Right renal pelvis (tissue), 4 donors: ENCODE data around the gene VAMP3. TPM values are rescaled to one million over a fixed set of nuclear protein-coding genes. Genes with fewer than 3 reads are reported as not detected.
A peak's percentile ranks its signal among the peaks of the same experiment; 100 is the strongest.
"Not testable (repeated sequence)": the region's sequence is repeated elsewhere in the genome, so short reads cannot be mapped to it uniquely, and the experiment has no call there.

Experiments
- DNase-seq, 4 donors: peaks; one replicate each; pipeline ENCODE4 v3.0.0-alpha.2; 2013; ENCODE audit warnings: low read depth in 4 of 4, low spot score in 3 of 4, missing footprints in 1 of 4
- polyA plus RNA-seq, 4 donors: library from polyadenylated mRNA; unstranded; fragments of 120-200 nt; gene quantifications; one replicate each; pipeline ENCODE4 v1.2.1, GENCODE V29; 2013; ENCODE audit not compliant: insufficient read length in 4 of 4

VAMP3 gene
- polyA plus RNA-seq, 4 donors: 103 to 117 (median 113) TPM

GRCh38 chr1:7767176-7767575 lies 3.9 kb upstream of the VAMP3 start:
- no peak for DNase-seq

DNA sequence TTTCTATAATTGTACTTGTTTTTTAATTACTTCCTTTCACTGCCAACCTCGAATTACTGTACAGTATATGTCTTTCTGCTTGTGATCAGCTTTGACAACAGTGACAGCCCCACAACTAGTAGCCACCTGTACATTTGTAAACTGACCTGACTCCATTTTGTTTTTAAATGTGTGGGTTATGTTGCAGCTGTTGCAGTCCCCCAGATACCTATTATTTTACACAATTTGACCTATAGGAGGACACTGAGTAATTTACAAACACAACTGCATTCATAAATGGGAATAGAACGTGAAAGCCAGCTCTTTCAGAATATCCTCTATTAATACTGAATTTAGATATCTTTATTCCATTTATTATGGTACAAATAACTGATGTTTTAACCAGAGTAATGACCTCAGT lies 2.5 kb upstream of the VAMP3 start:
- no peak for DNase-seq

GRCh38 chr1:7769673-7770412 lies 1.3 kb upstream of the VAMP3 start:
- no peak for DNase-seq

DNA sequence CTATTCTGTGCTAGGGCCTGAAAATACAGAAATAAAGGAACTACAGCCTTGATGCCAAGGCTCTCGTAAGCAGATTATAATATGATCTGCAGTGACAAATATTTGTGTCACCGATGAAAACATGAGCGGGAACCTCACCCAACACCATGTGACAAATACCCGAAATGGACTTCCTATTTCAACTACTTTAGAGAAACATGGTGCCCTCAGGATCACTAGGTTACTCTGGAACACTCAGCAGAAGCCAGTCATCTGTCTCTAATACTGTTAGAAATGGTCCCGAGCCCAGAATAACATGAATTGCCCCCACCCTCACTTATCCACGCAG lies 463 bp upstream of the VAMP3 start:
- no peak for DNase-seq

DNA sequence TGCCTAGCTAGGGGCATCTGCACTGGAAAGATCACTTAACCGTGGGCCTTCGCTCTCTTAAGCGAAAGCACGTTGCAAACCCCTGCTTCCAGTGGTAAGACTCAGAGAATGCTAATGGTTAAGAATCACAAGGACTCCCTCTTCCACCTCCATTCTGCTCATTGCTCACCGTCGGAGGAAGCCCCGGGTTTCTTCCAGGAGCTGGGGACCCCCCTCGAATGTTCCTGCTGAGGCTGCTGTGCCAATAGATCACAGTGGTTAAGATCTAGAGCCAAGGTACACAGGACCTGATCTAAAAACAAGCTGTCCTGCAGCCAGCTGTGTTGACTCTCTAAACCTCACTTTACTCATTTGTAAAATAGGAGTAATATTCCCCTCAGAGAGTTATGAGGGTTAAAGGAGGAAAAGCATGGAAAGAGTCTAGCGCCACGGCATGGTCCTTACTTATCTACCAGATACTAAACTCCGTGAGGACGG lies 765 bp downstream of the VAMP3 start:
- DNase-seq: no peak

DNA sequence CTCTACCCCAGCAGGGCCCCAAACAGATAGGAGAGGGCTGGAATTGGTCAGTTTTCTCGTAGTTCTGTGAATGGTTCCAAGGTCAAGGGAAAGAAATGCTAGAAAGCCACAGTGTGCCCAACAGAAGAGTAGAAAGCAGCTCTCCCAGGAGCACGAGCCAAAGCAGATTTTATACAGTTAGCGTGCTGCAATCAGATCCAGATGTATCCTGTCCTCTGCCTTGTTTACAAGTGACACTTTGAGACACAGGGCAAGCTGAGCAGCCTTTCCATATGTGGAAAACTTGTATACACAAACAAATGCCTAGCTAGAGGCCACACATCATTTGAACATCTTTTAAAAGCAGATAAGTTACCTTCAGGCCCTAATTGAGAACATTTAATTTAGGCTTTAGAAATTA lies 6.5 kb downstream of the VAMP3 start:
- DNase-seq: no peak

DNA sequence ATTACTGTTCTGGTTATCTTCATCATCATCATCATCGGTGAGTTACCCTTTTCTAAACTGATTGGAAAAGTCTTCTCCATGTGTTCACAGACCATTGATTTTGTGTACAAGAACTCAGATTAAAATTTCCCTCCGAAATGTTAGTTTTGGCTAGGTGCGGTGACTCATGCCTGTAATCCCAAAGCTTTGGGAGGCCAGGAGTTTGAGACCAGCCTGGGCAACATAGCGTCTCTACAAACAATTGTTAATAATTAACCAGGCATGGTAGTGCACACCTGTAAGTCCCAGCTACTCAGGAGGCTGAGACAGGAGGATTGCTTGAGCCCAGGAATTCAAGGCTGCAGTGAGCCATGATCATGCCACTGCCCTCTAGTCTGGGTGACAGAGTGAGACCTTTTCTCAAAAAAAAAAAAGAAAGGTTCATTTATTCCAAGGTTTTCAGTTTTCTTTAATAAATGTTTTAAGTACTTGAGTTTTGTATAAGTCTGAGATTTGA lies 7.1 kb downstream of the VAMP3 start:
- DNase-seq: no peak

GRCh38 chr1:7780976-7781375 lies 9.9 kb downstream of the VAMP3 start:
- no peak for DNase-seq

- no peak for DNase-seq
Observed at GRCh38 chr1:7781501-7781900, 10.4 kb downstream of the VAMP3 start.

DNA sequence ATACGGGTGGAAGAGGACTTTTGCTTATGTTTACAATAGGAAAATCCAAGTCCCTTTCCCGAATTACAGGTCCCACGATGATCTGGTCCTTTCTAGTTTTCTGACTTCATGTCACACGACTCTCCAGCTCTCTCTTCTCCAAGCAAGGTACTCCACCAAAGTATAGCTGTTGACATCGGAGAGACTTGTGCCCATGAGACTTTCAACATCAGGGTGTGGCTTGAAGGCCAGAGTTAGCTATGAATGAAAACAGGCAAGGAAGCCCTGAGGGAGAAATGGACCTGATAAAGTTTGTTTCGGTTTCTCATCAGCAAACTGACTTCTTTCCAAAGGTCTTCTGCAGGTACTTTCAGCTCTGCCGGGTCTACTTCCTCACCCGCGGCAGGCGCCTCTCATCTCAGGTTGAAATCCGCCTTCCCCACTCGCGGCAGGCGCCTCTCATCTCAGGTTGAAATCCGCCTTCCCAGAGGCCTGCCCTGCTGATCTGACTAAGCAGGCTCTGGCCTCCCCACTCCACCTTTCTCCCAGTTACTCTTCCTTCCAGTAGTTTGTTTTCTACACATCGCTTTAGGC lies 10.9 kb downstream of the VAMP3 start:
- no peak for DNase-seq

- no peak for DNase-seq
Observed at GRCh38 chr1:7783178-7783711, 12.1 kb downstream of the VAMP3 start.

GRCh38 chr1:7783826-7784491 lies 12.9 kb downstream of the VAMP3 start, which contains the start of gene PER3:
Gene PER3 (plus strand): TSS chr1:7784291. CDS start chr1:7784878, 587 bp downstream.
- peak; percentile 85 to 92 (median 90) for DNase-seq

- no peak for DNase-seq
Observed at GRCh38 chr1:7784492-7785071, 13.5 kb downstream of the VAMP3 start.

GRCh38 chr1:7785108-7785507 lies 14.0 kb downstream of the VAMP3 start:
- DNase-seq: no peak

DNA sequence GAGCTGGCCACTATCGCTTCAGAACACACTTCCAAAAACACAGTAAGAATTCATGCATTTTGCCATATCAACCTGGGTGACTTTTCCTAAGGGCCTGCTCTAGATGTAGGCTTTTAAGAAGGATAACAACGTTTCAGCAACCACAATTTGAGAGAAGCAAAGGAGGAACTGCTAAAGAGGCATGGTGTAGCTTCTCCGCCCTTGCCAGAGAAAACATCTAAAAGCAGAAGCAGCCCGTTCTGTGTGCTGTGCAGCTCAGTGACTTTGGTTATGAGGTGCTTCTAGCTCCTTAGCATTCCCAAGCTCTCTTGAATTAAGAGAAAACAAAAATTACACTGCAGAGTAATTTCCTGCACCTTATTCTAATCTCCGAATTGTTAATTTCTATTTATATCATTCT lies 15.7 kb downstream of the VAMP3 start:
- DNase-seq: no peak

GRCh38 chr1:7789828-7790227 lies 18.7 kb downstream of the VAMP3 start:
- DNase-seq: no peak

- DNase-seq: not testable (repeated sequence)
Observed at GRCh38 chr1:7791027-7791426, 19.9 kb downstream of the VAMP3 start.

GRCh38 chr1:7795406-7795805 lies 24.3 kb downstream of the VAMP3 start:
- DNase-seq: no peak

- no peak for DNase-seq
Observed at GRCh38 chr1:7805460-7805859, 34.4 kb downstream of the VAMP3 start.

GRCh38 chr1:7808253-7808844 lies 37.3 kb downstream of the VAMP3 start:
- DNase-seq: no peak

DNA sequence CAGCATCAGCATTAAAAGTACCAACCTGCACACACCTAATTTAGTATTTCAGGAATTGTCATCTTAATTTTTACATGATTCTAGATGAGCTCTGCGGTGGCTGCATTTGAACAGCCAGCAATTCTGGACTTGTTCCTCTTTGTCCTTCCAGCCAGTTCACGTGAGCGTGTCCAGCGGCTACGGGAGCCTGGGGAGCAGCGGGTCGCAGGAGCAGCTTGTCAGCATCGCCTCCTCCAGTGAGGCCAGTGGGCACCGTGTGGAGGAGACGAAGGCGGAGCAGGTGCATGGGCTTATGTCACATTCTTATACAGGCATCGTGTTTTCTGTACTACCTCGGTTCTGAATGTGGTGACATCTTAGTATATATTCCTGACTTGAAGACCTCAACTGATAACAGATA lies 38.6 kb downstream of the VAMP3 start:
- no peak for DNase-seq
